ENCODE measurements around the gene MAP3K13.

DNA sequence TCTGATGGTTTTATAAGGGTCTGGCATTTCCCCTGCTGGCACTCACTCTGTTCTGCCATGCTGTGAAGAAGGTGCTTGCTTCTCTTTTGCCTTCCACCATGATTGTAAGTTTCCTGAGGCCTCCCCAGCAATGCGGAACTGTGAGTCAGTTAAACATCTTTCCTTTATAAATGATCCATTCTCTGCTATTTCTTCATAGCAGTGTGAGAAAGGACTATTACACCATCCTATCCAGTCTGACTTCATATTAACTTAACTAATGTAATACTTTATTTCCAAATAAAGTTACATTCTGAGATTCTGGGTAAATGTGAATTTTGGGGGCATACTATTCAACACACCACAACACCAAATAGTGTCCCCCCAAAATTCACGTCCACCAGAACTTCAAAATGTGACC, 22.2 kb upstream of the MAP3K13 start:
- TF ChIP-seq, protein P1, sequence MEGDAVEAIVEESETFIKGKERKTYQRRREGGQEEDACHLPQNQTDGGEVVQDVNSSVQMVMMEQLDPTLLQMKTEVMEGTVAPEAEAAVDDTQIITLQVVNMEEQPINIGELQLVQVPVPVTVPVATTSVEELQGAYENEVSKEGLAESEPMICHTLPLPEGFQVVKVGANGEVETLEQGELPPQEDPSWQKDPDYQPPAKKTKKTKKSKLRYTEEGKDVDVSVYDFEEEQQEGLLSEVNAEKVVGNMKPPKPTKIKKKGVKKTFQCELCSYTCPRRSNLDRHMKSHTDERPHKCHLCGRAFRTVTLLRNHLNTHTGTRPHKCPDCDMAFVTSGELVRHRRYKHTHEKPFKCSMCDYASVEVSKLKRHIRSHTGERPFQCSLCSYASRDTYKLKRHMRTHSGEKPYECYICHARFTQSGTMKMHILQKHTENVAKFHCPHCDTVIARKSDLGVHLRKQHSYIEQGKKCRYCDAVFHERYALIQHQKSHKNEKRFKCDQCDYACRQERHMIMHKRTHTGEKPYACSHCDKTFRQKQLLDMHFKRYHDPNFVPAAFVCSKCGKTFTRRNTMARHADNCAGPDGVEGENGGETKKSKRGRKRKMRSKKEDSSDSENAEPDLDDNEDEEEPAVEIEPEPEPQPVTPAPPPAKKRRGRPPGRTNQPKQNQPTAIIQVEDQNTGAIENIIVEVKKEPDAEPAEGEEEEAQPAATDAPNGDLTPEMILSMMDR (IDR thresholded peaks at IDR 0.05; ENCODE audit: low read length): no peak
- TF ChIP-seq EZH2 (IDR thresholded peaks at IDR 0.05; ENCODE audit: borderline replicate concordance, low read length): no peak
